NB4 (cell line): ENCODE data around the gene LTBP1.
"Not testable (repeated sequence)": the region's sequence is repeated elsewhere in the genome, so short reads cannot be mapped to it uniquely, and the experiment has no call there.

Source experiments
- DNase-seq: peaks from one replicate; pipeline ENCODE4 v3.0.0; 2010; ENCODE audit warnings: low read depth
- H3K4me3 ChIP-seq: one replicate; pipeline ENCODE4 v1.5.1; 2011; ENCODE audit warnings: mild to moderate bottlenecking, low read depth, low read length, moderate library complexity
- CTCF ChIP-seq: IDR thresholded peaks from one replicate; pipeline ENCODE4 v1.5.1; 2012; ENCODE audit warnings: low read depth, low read length
- MAX ChIP-seq: IDR thresholded peaks from 2 replicates; pipeline ENCODE4 v1.6.1; 2011; ENCODE audit warnings: low read depth, low read length
- MYC ChIP-seq: IDR thresholded peaks from 2 replicates; pipeline ENCODE4 v1.6.1; 2011; ENCODE audit warnings: low read depth, low read length
- POLR2A ChIP-seq: IDR thresholded peaks from 2 replicates; pipeline ENCODE4 v1.6.1; 2011; ENCODE audit warnings: mild to moderate bottlenecking; ENCODE audit not compliant: insufficient read length; ENCODE audit errors: extremely low read depth

The LTBP1 gene

GRCh38 chr2:33167622-33168245, 221.0 kb downstream of the LTBP1 start:
- TF ChIP-seq POLR2A (no peak), MAX (no peak)
- no peak overlapping the region for H3K4me3 ChIP-seq
- DNase-seq = no peak

- DNase-seq = no peak
- no peak overlapping the region for H3K4me3 ChIP-seq
- TF ChIP-seq MYC (no peak), MAX (no peak), POLR2A (no peak)
Measured at GRCh38 chr2:33168425-33168824, 221.7 kb downstream of the LTBP1 start.

DNA sequence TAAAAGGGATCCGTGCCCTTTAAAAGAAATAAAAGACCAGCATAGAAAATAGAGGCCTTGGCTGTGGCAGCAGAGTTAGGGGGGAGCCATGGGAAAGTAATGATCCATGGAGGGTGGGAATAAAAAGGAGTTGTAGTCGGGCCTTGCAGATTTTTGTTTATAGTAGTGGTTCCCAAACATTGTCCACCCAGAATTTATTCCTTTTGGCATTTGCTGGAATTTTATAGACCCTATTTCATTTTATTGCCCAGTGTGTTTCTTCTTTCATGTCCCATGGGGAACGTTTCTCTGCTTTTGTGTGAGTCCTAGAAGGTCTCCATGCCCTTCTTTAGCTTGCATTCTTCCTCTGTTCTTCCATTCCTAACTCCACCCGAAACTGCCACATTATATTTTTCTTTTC, 222.2 kb downstream of the LTBP1 start:
- H3K4me3 ChIP-seq = no peak overlapping the region
- TF ChIP-seq CTCF (no peak), MAX (no peak), POLR2A (no peak), MYC (no peak)
- no peak for DNase-seq

DNA sequence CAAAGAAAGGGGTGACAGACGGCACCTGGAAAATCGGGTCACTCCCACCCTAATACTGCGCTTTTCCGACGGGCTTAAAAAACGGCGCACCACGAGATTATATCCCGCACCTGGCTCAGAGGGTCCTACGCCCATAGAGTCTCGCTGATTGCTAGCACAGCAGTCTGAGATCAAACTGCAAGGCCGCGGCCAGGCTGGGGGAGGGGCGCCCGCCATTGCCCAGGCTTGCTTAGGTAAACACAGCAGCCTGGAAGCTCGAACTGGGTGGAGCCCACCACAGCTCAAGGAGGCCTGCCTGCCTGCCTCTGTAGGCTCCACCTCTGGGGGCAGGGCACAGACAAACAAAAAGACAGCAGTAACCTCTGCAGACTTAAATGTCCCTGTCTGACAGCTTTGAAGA, 223.5 kb downstream of the LTBP1 start:
- not testable (repeated sequence) for DNase-seq, H3K4me3 ChIP-seq

GRCh38 chr2:33177627-33178026, 230.9 kb downstream of the LTBP1 start:
- H3K4me3 ChIP-seq = no peak overlapping the region
- TF ChIP-seq MAX = no peak
- TF ChIP-seq CTCF = no peak
- TF ChIP-seq MYC = no peak
- no peak for TF ChIP-seq POLR2A
- DNase-seq = no peak

DNA sequence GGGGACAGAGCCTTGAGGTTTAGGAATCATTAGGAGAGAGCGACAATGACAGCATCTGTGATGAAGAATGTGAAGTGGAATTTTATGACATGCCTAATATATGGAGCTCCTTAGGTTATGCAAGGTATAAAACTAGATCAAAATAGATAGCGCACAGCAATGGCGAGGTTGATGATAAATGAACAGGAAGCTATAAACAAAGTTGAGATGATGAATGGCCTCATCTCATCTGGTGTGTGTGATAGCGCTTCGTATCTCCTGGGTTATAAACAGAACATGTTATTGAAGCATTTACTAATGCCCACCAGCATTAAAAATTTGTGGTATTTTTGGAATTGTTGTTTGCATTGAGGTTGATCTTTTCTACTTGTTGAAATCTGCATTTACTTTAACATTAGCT, 231.5 kb downstream of the LTBP1 start:
- H3K4me3 ChIP-seq = no peak overlapping the region
- DNase-seq = no peak
- TF ChIP-seq CTCF (no peak), MAX (no peak), MYC (no peak), POLR2A (no peak)

GRCh38 chr2:33180915-33181314, 234.2 kb downstream of the LTBP1 start:
- no peak for DNase-seq
- H3K4me3 ChIP-seq = no peak overlapping the region
- TF ChIP-seq CTCF = no peak
- no peak for TF ChIP-seq POLR2A
- TF ChIP-seq MAX = no peak
- TF ChIP-seq MYC = no peak
